GM12874 (cell line): ENCODE data around the gene USP3.

Experiments
- CTCF ChIP-seq: IDR thresholded peaks from 2 replicates; pipeline ENCODE4 v1.5.1; 2011; ENCODE audit warnings: low read depth, mild to moderate bottlenecking, control low read depth, low read length, moderate library complexity; ENCODE audit not compliant: insufficient read depth

USP3 gene

GRCh38 chr15:63488398-63488960 lies 15.9 kb upstream of the USP3 start:
- TF ChIP-seq CTCF: no peak

DNA sequence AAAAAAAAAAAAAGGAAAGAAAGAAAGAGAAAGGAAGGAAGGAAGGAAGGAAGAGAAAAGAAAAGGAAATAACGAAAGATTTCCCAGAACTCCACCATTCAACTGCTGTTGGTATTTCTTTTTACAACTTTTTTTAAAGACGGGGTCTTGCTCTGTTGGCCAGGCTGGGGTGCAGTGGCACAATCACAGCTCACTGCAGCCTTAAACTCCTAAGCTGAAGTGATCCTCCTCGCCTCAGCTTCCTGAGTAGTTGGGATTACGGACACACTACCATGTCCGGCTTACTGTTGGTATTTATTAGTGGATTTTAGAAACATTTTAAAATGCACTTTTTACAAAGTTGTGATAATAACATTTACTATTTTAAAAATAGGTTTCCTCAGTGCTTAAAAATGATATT lies 15.0 kb upstream of the USP3 start:
- no peak for TF ChIP-seq CTCF

GRCh38 chr15:63490345-63491034 lies 13.9 kb upstream of the USP3 start:
- no peak for TF ChIP-seq CTCF

DNA sequence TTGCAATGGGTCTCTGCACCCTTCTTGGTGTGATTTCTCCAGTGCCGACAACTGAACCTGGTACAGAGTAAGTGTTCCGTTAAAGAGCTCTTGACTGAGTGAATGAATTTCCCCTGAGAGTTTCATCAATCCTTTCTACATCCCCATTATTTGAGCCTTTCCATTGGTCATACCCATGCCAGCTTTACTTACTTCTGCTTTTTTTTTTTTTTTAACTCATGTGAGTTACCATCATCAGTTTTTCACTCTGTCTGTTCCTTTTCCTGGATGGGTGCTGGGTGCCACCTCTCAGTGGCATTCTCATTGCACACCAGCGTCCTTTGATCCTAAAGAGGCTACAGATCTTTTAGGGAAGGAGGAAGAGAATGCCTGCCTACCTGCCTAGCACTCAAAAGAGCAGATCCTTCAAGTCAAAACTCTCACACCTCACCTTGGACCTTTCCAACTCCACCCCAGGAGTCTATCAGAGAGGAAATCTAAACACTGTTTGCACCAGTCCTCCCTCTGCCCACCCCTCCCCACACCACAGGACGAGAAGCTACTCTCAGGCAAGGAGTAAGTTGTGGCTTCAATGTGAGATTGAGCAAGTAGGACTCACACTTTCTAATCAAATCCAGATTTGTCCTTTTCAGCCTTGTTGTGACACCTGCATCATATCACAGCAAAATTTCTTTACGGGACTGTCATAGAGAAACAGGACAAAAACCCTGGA lies 13.1 kb upstream of the USP3 start:
- no peak for TF ChIP-seq CTCF

DNA sequence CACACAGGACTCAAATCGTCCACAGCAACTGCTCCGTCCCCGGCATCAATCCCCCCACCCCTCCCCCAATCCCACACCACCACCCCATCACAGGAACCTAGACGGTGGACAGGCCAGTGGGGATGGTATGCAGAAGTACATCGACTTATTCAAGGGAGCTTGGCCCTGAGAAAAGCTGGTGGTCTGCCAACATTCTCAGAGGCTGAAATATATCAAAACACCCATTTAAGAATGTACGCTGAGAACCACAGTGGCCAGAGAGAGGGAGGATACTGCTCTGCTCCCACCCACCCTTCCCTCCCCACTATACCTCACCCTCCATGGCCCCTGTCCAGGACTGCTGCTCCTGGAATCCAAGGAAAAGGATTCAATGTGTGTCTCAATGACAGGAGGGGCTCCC lies 12.4 kb upstream of the USP3 start:
- no peak for TF ChIP-seq CTCF

- TF ChIP-seq CTCF: no peak
Measured at GRCh38 chr15:63492541-63493077, 11.8 kb upstream of the USP3 start.

DNA sequence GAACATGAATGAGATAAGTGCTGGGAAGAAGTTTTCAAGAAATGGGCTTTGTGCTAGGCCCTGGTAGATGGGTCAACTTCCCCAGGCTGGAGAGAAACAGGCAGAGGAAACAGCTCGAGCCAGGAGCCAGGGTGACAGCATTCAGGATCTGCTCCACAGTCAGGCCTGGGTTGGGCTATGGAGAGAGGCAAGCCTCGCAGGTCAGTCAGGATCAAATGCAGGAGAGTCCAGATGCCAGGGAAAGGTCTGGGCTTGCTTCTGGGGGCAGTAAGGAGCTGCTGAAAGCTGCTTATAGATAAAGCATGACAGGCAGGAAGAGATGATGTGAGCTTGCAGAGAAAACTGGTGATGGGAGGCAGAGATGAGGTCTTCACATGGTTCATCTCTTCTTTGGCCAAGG lies 11.0 kb upstream of the USP3 start:
- no peak for TF ChIP-seq CTCF
